KOPT-K1 (cell line): Measurements from ENCODE around the gene ASPDH.
A peak's percentile ranks its signal among the peaks of the same experiment; 100 is the strongest.

Experiments
- H3K27ac ChIP-seq: fragments of 200-600 bp; sonication (generic); 2 replicates; pipeline ENCODE4 v1.5.1; 2016; ENCODE audit warnings: antibody characterized with exemption, mild to moderate bottlenecking, low read depth, low read length; ENCODE audit not compliant: poor library complexity, severe bottlenecking
- H3K36me3 ChIP-seq: fragments of 200-600 bp; sonication (generic); 2 replicates; pipeline ENCODE4 v1.5.1; 2017; ENCODE audit warnings: antibody characterized with exemption, mild to moderate bottlenecking, low read length, moderate library complexity; ENCODE audit not compliant: insufficient read depth
- H3K9me3 ChIP-seq: fragments of 200-600 bp; sonication (generic); 2 replicates; pipeline ENCODE4 v1.5.1; 2017; ENCODE audit warnings: antibody characterized with exemption, low read length, mild to moderate bottlenecking; ENCODE audit not compliant: insufficient read depth, poor library complexity, severe bottlenecking

ASPDH gene

GRCh38 chr19:50513746-50514345, at the start of gene ASPDH:
Gene ASPDH, minus strand, starts transcription at chr19:50513913. Its CDS starts 90 bp downstream, at chr19:50513823.
- Histone ChIP-seq H3K27ac (peak within 1 kb of the TSS; percentile 61), H3K36me3 (no peaks in the 10 kb centered on the region), H3K9me3 (no peaks in the 10 kb centered on the region)

- Histone ChIP-seq H3K36me3 (no peaks in the 10 kb centered on the region), H3K27ac (no peak overlapping the region), H3K9me3 (no peaks in the 10 kb centered on the region)
Observed at GRCh38 chr19:50562996-50563395, 49.3 kb upstream of the ASPDH start.

- Histone ChIP-seq H3K36me3 (no peaks in the 10 kb centered on the region), H3K27ac (no peak overlapping the region), H3K9me3 (no peaks in the 10 kb centered on the region)
Observed at GRCh38 chr19:50562329-50562728, 48.6 kb upstream of the ASPDH start.

- Histone ChIP-seq H3K36me3 (no peaks in the 10 kb centered on the region), H3K27ac (no peak overlapping the region), H3K9me3 (no peaks in the 10 kb centered on the region)
Observed at GRCh38 chr19:50559636-50560035, 45.9 kb upstream of the ASPDH start.

- H3K9me3 ChIP-seq = no peaks in the 10 kb centered on the region
- no peaks in the 10 kb centered on the region for H3K36me3 ChIP-seq
- no peak overlapping the region for H3K27ac ChIP-seq
Observed at GRCh38 chr19:50558449-50558848, 44.7 kb upstream of the ASPDH start.

- H3K9me3 ChIP-seq = no peaks in the 10 kb centered on the region
- H3K27ac ChIP-seq = no peak overlapping the region
- H3K36me3 ChIP-seq = no peaks in the 10 kb centered on the region
Observed at GRCh38 chr19:50558039-50558438, 44.3 kb upstream of the ASPDH start.

- H3K9me3 ChIP-seq = no peaks in the 10 kb centered on the region
- no peak overlapping the region for H3K27ac ChIP-seq
- H3K36me3 ChIP-seq = no peaks in the 10 kb centered on the region
Observed at GRCh38 chr19:50557009-50557613, 43.4 kb upstream of the ASPDH start.

GRCh38 chr19:50556282-50557008, 42.7 kb upstream of the ASPDH start:
- Histone ChIP-seq H3K9me3 (no peaks in the 10 kb centered on the region), H3K36me3 (no peaks in the 10 kb centered on the region), H3K27ac (no peak overlapping the region)

GRCh38 chr19:50555450-50556281, 42.0 kb upstream of the ASPDH start:
- Histone ChIP-seq H3K27ac (no peak overlapping the region), H3K36me3 (no peaks in the 10 kb centered on the region), H3K9me3 (no peaks in the 10 kb centered on the region)

- Histone ChIP-seq H3K27ac (no peak overlapping the region), H3K36me3 (no peaks in the 10 kb centered on the region), H3K9me3 (no peaks in the 10 kb centered on the region)
Observed at GRCh38 chr19:50555033-50555432, 41.3 kb upstream of the ASPDH start.

GRCh38 chr19:50554212-50554611, 40.5 kb upstream of the ASPDH start:
- H3K36me3 ChIP-seq = no peaks in the 10 kb centered on the region
- no peak overlapping the region for H3K27ac ChIP-seq
- H3K9me3 ChIP-seq = no peaks in the 10 kb centered on the region

- Histone ChIP-seq H3K9me3 (no peaks in the 10 kb centered on the region), H3K36me3 (no peaks in the 10 kb centered on the region), H3K27ac (no peak overlapping the region)
Observed at GRCh38 chr19:50553134-50553703, 39.5 kb upstream of the ASPDH start.

- H3K27ac ChIP-seq = no peak overlapping the region
- no peaks in the 10 kb centered on the region for H3K36me3 ChIP-seq
- no peaks in the 10 kb centered on the region for H3K9me3 ChIP-seq
Observed at GRCh38 chr19:50552540-50552939, 38.8 kb upstream of the ASPDH start.

- Histone ChIP-seq H3K9me3 (no peaks in the 10 kb centered on the region), H3K36me3 (no peaks in the 10 kb centered on the region), H3K27ac (no peak overlapping the region)
Observed at GRCh38 chr19:50551715-50552187, 38.0 kb upstream of the ASPDH start.
